Fibroblast of lung (primary cell): ENCODE data around the gene GALNT18.

ENCODE experiments used
- EZH2 ChIP-seq: IDR thresholded peaks from 2 replicates; pipeline ENCODE4 v1.5.1; 2012; ENCODE audit warnings: low read length, control low read depth, mild to moderate bottlenecking; ENCODE audit errors: missing control alignments
- TF ChIP-seq, protein P1 (sequence below), 2 donors: IDR thresholded peaks in 1 of 2; conservative IDR thresholded peaks in 1 of 2; 1 replicate in 1 of 2; 2 replicates in 1 of 2; pipeline ENCODE4 v1.5.1; 2011 to 2012; ENCODE audit warnings: low read length in 2 of 2, control low read depth in 1 of 2, inconsistent platforms in 1 of 2, low read depth in 1 of 2, mild to moderate bottlenecking in 1 of 2

GRCh38 chr11:11247086-11247485 lies 374.7 kb downstream of the GALNT18 start:
- TF ChIP-seq, protein P1, sequence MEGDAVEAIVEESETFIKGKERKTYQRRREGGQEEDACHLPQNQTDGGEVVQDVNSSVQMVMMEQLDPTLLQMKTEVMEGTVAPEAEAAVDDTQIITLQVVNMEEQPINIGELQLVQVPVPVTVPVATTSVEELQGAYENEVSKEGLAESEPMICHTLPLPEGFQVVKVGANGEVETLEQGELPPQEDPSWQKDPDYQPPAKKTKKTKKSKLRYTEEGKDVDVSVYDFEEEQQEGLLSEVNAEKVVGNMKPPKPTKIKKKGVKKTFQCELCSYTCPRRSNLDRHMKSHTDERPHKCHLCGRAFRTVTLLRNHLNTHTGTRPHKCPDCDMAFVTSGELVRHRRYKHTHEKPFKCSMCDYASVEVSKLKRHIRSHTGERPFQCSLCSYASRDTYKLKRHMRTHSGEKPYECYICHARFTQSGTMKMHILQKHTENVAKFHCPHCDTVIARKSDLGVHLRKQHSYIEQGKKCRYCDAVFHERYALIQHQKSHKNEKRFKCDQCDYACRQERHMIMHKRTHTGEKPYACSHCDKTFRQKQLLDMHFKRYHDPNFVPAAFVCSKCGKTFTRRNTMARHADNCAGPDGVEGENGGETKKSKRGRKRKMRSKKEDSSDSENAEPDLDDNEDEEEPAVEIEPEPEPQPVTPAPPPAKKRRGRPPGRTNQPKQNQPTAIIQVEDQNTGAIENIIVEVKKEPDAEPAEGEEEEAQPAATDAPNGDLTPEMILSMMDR (conservative IDR thresholded peaks at IDR 0.05 in 1 of 2, IDR thresholded peaks at IDR 0.05 in 1 of 2; ENCODE audit: low read depth in 1 of 2, low read length in 2 of 2) = no peak
- no peak for TF ChIP-seq EZH2
